Ishikawa (cell line): ENCODE data around the gene BMPR1A.

Source experiments
- CEBPB ChIP-seq: IDR thresholded peaks from 2 replicates; pipeline ENCODE4 v1.6.1; 2012
- CREB1 ChIP-seq: IDR thresholded peaks from 2 replicates; pipeline ENCODE4 v1.6.1; 2012; ENCODE audit warnings: low read depth
- EGR1 ChIP-seq: IDR thresholded peaks from 2 replicates; pipeline ENCODE4 v1.6.1; 2012
- EP300 ChIP-seq: IDR thresholded peaks from 2 replicates; pipeline ENCODE4 v1.6.1; 2012; ENCODE audit warnings: borderline replicate concordance
- FOXM1 ChIP-seq: IDR thresholded peaks from 2 replicates; pipeline ENCODE4 v1.6.1; 2012; ENCODE audit warnings: low read depth, borderline replicate concordance
- NFIC ChIP-seq: IDR thresholded peaks from 2 replicates; pipeline ENCODE4 v1.6.1; 2012
- RAD21 ChIP-seq: IDR thresholded peaks from 2 replicates; pipeline ENCODE4 v1.6.1; 2012; ENCODE audit warnings: low read depth
- TAF1 ChIP-seq: IDR thresholded peaks from 2 replicates; pipeline ENCODE4 v1.6.1; 2012; ENCODE audit warnings: low read depth, mild to moderate bottlenecking
- TCF12 ChIP-seq: IDR thresholded peaks from 2 replicates; pipeline ENCODE4 v1.6.1; 2012; ENCODE audit warnings: low read depth
- TEAD4 ChIP-seq: IDR thresholded peaks from 2 replicates; pipeline ENCODE4 v1.6.1; 2012
- YY1 ChIP-seq: IDR thresholded peaks from 2 replicates; pipeline ENCODE4 v1.6.1; 2012; ENCODE audit warnings: low read depth
- ZBTB7A ChIP-seq: IDR thresholded peaks from 2 replicates; pipeline ENCODE4 v1.6.1; 2012; ENCODE audit warnings: low read depth
- TF ChIP-seq, protein P1 (sequence below): IDR thresholded peaks from 2 replicates; pipeline ENCODE4 v1.6.1; 2012
- TF ChIP-seq, protein P2 (sequence below): IDR thresholded peaks from 2 replicates; pipeline ENCODE4 v1.6.1; 2012
- TF ChIP-seq, protein P3 (sequence below): IDR thresholded peaks from 2 replicates; pipeline ENCODE4 v1.6.1; 2012; ENCODE audit warnings: low read depth, mild to moderate bottlenecking

The BMPR1A gene

DNA sequence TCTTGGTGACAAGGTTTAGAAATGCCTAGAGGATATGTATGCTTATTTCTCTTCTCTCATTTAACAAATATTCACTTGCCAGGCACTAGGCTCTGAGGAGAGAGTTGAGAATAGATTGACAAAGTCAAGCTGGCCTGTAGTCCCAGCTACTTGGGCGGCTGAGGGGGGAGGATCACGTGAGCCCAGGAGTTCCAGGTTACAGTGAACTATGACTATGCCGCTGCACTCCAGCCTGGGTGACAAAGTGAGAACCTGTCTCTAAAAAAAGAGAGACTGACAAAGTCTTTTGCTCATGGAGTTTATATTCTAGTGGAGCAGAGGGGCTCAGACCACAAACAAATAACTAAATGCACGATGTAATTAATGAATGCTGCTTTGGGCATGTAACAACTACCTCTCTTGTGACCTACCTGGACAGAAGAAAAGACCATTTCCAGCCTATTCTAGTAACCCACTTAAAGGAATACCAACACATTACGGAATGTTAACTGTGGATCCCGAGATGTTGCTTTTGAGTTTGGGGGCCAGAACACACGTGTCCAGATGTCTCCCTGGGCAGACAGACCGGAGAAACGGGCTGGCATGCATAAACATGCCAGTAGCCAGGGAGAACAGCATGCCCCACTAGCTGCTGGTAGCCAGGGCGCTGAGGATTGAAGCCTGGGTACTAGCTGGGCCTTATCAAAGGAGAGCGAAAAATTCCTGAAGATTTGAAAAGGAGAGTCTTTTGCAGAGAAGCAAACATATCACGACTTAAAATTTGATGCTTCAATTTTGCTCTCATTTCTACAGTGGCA is 2.6 kb upstream of the BMPR1A start:
- TF ChIP-seq, protein P1, sequence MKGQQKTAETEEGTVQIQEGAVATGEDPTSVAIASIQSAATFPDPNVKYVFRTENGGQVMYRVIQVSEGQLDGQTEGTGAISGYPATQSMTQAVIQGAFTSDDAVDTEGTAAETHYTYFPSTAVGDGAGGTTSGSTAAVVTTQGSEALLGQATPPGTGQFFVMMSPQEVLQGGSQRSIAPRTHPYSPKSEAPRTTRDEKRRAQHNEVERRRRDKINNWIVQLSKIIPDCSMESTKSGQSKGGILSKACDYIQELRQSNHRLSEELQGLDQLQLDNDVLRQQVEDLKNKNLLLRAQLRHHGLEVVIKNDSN = no peak
- no peak for TF ChIP-seq YY1
- no peak for TF ChIP-seq NFIC
- no peak for TF ChIP-seq EGR1
- no peak for TF ChIP-seq FOXM1
- no peak for TF ChIP-seq CREB1
- TF ChIP-seq, protein P2, sequence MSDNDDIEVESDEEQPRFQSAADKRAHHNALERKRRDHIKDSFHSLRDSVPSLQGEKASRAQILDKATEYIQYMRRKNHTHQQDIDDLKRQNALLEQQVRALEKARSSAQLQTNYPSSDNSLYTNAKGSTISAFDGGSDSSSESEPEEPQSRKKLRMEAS = no peak
- no peak for TF ChIP-seq EP300
- no peak for TF ChIP-seq CEBPB
- TF ChIP-seq, protein P3, sequence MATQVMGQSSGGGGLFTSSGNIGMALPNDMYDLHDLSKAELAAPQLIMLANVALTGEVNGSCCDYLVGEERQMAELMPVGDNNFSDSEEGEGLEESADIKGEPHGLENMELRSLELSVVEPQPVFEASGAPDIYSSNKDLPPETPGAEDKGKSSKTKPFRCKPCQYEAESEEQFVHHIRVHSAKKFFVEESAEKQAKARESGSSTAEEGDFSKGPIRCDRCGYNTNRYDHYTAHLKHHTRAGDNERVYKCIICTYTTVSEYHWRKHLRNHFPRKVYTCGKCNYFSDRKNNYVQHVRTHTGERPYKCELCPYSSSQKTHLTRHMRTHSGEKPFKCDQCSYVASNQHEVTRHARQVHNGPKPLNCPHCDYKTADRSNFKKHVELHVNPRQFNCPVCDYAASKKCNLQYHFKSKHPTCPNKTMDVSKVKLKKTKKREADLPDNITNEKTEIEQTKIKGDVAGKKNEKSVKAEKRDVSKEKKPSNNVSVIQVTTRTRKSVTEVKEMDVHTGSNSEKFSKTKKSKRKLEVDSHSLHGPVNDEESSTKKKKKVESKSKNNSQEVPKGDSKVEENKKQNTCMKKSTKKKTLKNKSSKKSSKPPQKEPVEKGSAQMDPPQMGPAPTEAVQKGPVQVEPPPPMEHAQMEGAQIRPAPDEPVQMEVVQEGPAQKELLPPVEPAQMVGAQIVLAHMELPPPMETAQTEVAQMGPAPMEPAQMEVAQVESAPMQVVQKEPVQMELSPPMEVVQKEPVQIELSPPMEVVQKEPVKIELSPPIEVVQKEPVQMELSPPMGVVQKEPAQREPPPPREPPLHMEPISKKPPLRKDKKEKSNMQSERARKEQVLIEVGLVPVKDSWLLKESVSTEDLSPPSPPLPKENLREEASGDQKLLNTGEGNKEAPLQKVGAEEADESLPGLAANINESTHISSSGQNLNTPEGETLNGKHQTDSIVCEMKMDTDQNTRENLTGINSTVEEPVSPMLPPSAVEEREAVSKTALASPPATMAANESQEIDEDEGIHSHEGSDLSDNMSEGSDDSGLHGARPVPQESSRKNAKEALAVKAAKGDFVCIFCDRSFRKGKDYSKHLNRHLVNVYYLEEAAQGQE = no peak
- TF ChIP-seq TEAD4 = no peak
- TF ChIP-seq TCF12 = no peak
- TF ChIP-seq TAF1 = no peak
- no peak for TF ChIP-seq RAD21

DNA sequence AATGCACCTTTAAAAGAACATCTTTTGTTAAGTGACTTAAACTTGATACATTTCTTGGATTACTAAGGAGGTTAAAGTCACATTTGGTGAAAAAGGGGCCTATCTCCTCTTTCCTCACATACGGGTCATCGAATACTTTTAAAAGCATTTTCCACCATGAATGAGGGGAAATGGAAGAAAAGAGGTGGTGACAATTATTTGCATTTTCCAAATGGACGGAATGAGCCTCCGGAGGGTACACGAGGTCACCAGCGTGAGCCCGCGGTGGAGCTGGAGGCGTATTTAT is 1.0 kb upstream of the BMPR1A start:
- TF ChIP-seq, protein P2 = peak; percentile 75; the same call in 1 of the 2 replicates
- TF ChIP-seq TAF1 = no peak

DNA sequence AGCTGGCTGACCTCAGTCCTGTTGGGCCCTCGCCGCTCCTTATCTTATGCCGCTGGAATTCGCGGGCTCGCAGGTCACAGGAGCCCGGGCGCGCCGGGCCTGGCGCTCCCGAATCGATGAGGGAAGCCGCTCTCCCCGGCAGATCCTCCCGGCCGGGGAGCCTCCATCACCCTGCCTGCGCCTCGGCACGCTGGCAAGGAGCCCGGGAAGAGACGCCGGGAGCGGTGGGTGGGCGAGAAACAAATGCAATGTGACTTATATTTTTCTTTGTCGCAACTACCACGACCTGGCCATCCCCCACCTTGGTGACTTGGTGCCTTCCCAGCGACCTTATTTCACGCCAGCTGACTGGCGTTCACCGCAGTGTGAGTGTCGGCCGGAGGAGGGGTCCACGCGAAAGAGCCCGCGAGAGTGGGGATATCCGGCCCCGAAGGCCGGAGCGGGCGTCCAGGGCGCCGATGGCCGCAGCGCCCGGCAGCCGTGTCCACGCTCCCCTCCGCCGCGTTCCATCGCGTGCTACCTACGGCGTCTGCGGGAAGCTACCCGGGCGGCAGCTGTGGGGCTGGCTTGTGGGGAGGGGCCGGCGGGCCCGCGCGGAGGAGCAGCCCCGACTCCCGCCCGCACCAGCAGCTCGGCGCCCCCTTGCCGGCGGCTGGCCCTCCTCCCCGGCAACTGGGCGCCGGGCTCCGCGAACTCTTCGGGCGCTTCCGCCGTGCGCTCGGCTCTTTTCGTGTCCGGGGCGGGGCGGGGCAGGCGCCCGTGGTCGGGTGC is 494 bp upstream of the BMPR1A start:
- TF ChIP-seq EP300 (no peak), CEBPB (no peak), EGR1 (peak; percentile 25), TEAD4 (peak; percentile 76), FOXM1 (peak; percentile 28; the same call in 1 of the 2 replicates), RAD21 (no peak), TAF1 (peak; percentile 30), CREB1 (no peak), ZBTB7A (peak; percentile 46), YY1 (0 out of 2 replicates have a peak, but pooled peaks have one; percentile 51), NFIC (peak; percentile 46), TCF12 (no peak; the same call in 1 of the 2 replicates)
- TF ChIP-seq, protein P3 = no peak
- TF ChIP-seq, protein P2 = peak; percentile 63; the same call in 1 of the 2 replicates
- TF ChIP-seq, protein P1 = 0 out of 2 replicates have a peak, but pooled peaks have one; percentile 7

DNA sequence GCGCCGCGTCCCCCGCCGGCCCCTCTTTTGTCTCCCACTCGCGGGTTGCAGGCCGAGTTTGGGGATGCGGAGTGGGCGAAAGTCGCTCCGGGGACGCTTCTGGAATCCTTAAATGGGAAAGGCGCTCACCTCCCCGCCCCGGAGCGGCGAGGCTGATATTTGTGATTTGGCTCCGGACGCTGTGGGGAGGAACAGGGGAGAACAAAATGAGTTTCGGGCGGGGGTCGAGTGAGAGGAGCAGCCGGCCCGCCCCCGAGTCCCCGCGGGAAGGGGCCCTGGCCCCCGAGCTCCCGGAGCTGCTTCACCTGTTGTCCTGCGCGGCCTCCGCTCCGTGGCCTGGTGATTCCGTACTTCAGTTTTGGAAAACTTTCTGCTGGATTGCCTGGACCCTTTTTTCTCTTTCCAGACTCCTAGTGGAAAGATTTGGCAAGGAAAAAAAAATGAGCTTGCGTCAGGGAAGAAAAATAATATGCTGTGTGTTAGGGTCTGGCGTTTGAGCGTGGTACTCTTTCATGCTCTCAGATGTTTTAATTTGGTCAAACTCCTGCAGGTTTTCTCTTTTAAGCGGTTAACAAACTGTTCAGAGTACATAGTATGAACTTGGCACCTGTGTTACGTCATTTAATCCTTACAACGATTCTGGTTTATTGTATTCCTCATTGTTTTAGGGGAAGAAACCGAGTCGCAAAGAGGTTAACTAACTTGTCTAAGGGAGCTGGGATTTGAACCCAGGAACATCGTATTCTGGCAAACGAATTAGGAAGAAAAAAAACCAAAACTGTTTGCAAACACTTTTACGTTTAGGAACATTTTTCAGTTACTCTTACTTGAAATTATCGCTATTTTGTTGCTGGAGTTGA is 924 bp downstream of the BMPR1A start:
- TF ChIP-seq CREB1 (peak; percentile 33; the same call in 1 of the 2 replicates), FOXM1 (peak; percentile 40; the same call in 1 of the 2 replicates), RAD21 (no peak), YY1 (no peak), EP300 (no peak), ZBTB7A (peak; percentile 72), NFIC (no peak), TAF1 (no peak; the same call in 1 of the 2 replicates)
- TF ChIP-seq, protein P2 = no peak
